ENCODE measurements around the gene VSIG2. TPM values are rescaled to one million over a fixed set of nuclear protein-coding genes. Genes with fewer than 3 reads are reported as not detected.

VSIG2 gene
- 1.8 and 2.6 TPM in 2 replicates for total RNA-seq
- long read RNA-seq, partial matches to known transcripts: 0 of 3 reads
- long read RNA-seq, other reads (novel, unspliced or antisense): 2 of 3 reads

GRCh38 chr11:124751741-124752470, at the start of gene VSIG2:
Gene VSIG2 (minus strand): TSS chr11:124752255. CDS start chr11:124752137, 118 bp downstream.
- Mint-ChIP-seq H3K36me3 (ENCODE audit: insufficient read depth) (no peaks in the 10 kb centered on the region), H3K4me3 (ENCODE audit: low read depth) (no peak within 1 kb of the TSS), H3K9me3 (ENCODE audit: low read depth) (no peaks in the 10 kb centered on the region), H3K4me1 (ENCODE audit: low read depth) (peaks cover 15% of the 10 kb centered on the region), H3K27me3 (peaks cover 61% of the 10 kb centered on the region), H3K27ac (no peak within 1 kb of the TSS)
- no peak for TF ChIP-seq CTCF (IDR thresholded peaks at IDR 0.05; ENCODE audit: unreplicated experiment)
- DNase-seq (ENCODE audit: low spot score, unreplicated experiment): no peak

- Mint-ChIP-seq H3K27ac (peak overlapping the region; percentile 97), H3K4me3 (ENCODE audit: low read depth) (peak overlapping the region; percentile 88), H3K9me3 (ENCODE audit: low read depth) (no peaks in the 10 kb centered on the region), H3K27me3 (no peaks in the 10 kb centered on the region), H3K36me3 (ENCODE audit: insufficient read depth) (peaks cover 4% of the 10 kb centered on the region), H3K4me1 (ENCODE audit: low read depth) (peaks cover 13% of the 10 kb centered on the region)
- no peak for TF ChIP-seq CTCF (IDR thresholded peaks at IDR 0.05; ENCODE audit: unreplicated experiment)
- no peak for DNase-seq (ENCODE audit: low spot score, unreplicated experiment)
These were observed 49.0 kb upstream of the VSIG2 start for GRCh38 chr11:124801014-124801413.

GRCh38 chr11:124800226-124800929, 48.3 kb upstream of the VSIG2 start, which contains the start of gene MSANTD2:
Gene MSANTD2 (minus strand): TSS chr11:124800406. CDS start chr11:124800380, 26 bp downstream.
- no peak for TF ChIP-seq CTCF (IDR thresholded peaks at IDR 0.05; ENCODE audit: unreplicated experiment)
- Mint-ChIP-seq H3K27me3 (no peaks in the 10 kb centered on the region), H3K36me3 (ENCODE audit: insufficient read depth) (no peaks in the 10 kb centered on the region), H3K9me3 (ENCODE audit: low read depth) (no peaks in the 10 kb centered on the region), H3K27ac (peak within 1 kb of the TSS; percentile 97), H3K4me1 (ENCODE audit: low read depth) (peaks cover 13% of the 10 kb centered on the region), H3K4me3 (ENCODE audit: low read depth) (peak within 1 kb of the TSS; percentile 88)
- peak; percentile 67 for DNase-seq (ENCODE audit: low spot score, unreplicated experiment)

GRCh38 chr11:124799348-124800225, 47.5 kb upstream of the VSIG2 start:
- no peaks in the 10 kb centered on the region for H3K9me3 Mint-ChIP-seq (ENCODE audit: low read depth)
- H3K4me1 Mint-ChIP-seq (ENCODE audit: low read depth): peaks cover 13% of the 10 kb centered on the region
- no peaks in the 10 kb centered on the region for H3K27me3 Mint-ChIP-seq
- H3K36me3 Mint-ChIP-seq (ENCODE audit: insufficient read depth): no peaks in the 10 kb centered on the region
- peak; percentile 34 for DNase-seq (ENCODE audit: low spot score, unreplicated experiment)
- H3K4me3 Mint-ChIP-seq (ENCODE audit: low read depth): peak overlapping the region; percentile 88
- H3K27ac Mint-ChIP-seq: peak overlapping the region; percentile 96
- TF ChIP-seq CTCF (IDR thresholded peaks at IDR 0.05; ENCODE audit: unreplicated experiment): peak; percentile 19

- Mint-ChIP-seq H3K27ac (peak overlapping the region; percentile 96), H3K36me3 (ENCODE audit: insufficient read depth) (no peaks in the 10 kb centered on the region)
- DNase-seq (ENCODE audit: low spot score, unreplicated experiment): no peak
These were observed 46.9 kb upstream of the VSIG2 start for GRCh38 chr11:124798991-124799347.

More at GRCh38 chr11:124798991-124799347, 46.9 kb upstream of the VSIG2 start:
- peaks cover 13% of the 10 kb centered on the region for H3K4me1 Mint-ChIP-seq (ENCODE audit: low read depth)
- H3K4me3 Mint-ChIP-seq (ENCODE audit: low read depth): peak overlapping the region; percentile 78
- H3K27me3 Mint-ChIP-seq: no peaks in the 10 kb centered on the region
- H3K9me3 Mint-ChIP-seq (ENCODE audit: low read depth): no peaks in the 10 kb centered on the region
- TF ChIP-seq CTCF (IDR thresholded peaks at IDR 0.05; ENCODE audit: unreplicated experiment): no peak
